ENCODE measurements around the gene PDE6G.
"Not testable (repeated sequence)": the region's sequence is repeated elsewhere in the genome, so short reads cannot be mapped to it uniquely, and the experiment has no call there.

PDE6G gene

DNA sequence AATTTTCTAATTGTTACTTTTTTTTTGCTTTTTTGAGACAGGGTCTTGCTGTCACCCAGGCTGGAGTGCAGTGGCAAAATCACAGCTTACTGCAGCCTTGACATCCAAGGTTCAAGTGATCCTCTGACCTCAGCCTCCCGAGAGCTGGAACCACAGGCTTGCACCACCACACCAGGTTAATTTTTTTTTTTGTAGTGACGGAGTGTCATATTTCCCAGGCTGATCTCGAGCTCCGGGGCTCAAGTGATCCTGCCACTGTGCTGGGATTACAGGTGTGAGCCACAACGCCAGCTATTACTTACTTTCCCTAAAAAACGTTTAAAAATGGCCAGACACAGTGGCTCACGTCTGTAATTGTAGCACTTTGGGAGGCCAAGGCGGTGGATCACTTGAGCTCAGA, 26.1 kb downstream of the PDE6G start:
- H3K4me3 ChIP-seq (replicated peaks; ENCODE audit: insufficient read depth, low read length) = no peak overlapping the region
- TF ChIP-seq, protein P1, sequence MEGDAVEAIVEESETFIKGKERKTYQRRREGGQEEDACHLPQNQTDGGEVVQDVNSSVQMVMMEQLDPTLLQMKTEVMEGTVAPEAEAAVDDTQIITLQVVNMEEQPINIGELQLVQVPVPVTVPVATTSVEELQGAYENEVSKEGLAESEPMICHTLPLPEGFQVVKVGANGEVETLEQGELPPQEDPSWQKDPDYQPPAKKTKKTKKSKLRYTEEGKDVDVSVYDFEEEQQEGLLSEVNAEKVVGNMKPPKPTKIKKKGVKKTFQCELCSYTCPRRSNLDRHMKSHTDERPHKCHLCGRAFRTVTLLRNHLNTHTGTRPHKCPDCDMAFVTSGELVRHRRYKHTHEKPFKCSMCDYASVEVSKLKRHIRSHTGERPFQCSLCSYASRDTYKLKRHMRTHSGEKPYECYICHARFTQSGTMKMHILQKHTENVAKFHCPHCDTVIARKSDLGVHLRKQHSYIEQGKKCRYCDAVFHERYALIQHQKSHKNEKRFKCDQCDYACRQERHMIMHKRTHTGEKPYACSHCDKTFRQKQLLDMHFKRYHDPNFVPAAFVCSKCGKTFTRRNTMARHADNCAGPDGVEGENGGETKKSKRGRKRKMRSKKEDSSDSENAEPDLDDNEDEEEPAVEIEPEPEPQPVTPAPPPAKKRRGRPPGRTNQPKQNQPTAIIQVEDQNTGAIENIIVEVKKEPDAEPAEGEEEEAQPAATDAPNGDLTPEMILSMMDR (IDR thresholded peaks at IDR 0.05; ENCODE audit: insufficient read depth, low read length) = no peak
- no peak for TF ChIP-seq REST (IDR thresholded peaks at IDR 0.05; ENCODE audit: insufficient replicate concordance, low read depth)
- no peak for TF ChIP-seq POLR2AphosphoS5 (IDR thresholded peaks at IDR 0.05; ENCODE audit: low read depth)
- no peak for TF ChIP-seq SPI1 (IDR thresholded peaks at IDR 0.05; ENCODE audit: borderline replicate concordance, low read depth)
- no peak for TF ChIP-seq GABPA (IDR thresholded peaks at IDR 0.05; ENCODE audit: low read depth)
- no peak overlapping the region for H3K27ac ChIP-seq (replicated peaks)
- H3K27me3 ChIP-seq (ENCODE audit: insufficient read depth, poor library complexity, severe bottlenecking) = no peaks in the 10 kb centered on the region
- no peak for DNase-seq (ENCODE audit: low read depth in 1 of 2, low spot score in 1 of 2)

DNA sequence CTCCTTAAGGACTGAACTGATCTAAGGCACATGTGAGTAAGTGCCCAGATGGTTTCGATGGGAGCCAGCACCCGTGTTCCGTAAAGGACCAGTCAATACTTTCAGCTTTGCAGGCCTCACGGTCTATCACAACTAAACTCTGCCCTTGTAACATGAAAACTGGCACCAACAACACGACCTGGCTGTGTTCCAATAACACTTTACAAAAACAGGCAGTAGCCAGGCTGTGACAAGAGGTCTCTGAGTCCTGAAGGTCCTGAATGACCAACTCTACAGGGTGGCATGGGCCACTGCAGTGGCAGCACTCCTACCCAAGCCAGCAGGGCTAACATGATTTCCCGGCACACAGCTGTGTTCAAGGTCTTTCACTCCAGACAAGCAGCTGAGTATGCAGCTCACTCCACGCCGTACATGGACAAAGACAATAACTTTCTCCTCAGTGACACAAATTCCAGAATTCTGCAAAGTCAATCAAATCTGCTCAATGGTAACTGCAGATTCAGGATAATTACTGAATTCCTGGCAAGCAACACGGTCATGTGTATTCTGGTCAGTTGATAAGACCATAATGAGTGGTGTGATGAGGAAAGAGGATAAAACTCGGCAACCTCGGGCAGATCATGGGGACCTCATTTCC, 34.7 kb downstream of the PDE6G start:
- DNase-seq (ENCODE audit: low read depth in 1 of 2, low spot score in 1 of 2) = no peak
- Histone ChIP-seq H3K27me3 (ENCODE audit: insufficient read depth, poor library complexity, severe bottlenecking) (no peaks in the 10 kb centered on the region), H3K4me3 (replicated peaks; ENCODE audit: insufficient read depth, low read length) (no peak overlapping the region), H3K27ac (replicated peaks) (no peak overlapping the region)
- TF ChIP-seq SPI1 (IDR thresholded peaks at IDR 0.05; ENCODE audit: borderline replicate concordance, low read depth) (no peak), POLR2AphosphoS5 (IDR thresholded peaks at IDR 0.05; ENCODE audit: low read depth) (no peak), GABPA (IDR thresholded peaks at IDR 0.05; ENCODE audit: low read depth) (no peak)
- TF ChIP-seq, protein P1 (IDR thresholded peaks at IDR 0.05; ENCODE audit: insufficient read depth, low read length) = no peak

DNA sequence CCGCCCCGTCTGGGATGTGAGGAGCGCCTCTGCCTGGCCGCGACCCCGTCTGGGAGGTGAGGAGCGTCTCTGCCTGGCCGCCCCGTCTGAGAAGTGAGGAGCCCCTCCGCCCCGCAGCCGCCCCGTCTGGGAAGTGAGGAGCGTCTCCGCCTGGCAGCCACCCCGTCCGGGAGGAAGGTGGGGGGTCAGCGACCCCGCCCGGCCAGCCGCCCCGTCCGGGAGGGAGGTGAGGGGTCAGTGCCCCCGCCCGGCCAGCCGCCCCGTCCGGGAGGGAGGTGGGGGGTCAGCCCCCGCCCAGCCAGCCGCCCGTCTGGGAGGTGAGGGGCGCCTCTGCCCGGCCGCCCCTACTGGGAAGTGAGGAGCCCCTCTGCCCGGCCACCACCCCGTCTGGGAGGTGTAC, 38.0 kb downstream of the PDE6G start:
- not testable (repeated sequence) for DNase-seq (ENCODE audit: low read depth in 1 of 2, low spot score in 1 of 2); H3K27ac ChIP-seq (replicated peaks); H3K27me3 ChIP-seq (ENCODE audit: insufficient read depth, poor library complexity, severe bottlenecking); H3K4me3 ChIP-seq (replicated peaks; ENCODE audit: insufficient read depth, low read length)

- TF ChIP-seq POLR2AphosphoS5 (IDR thresholded peaks at IDR 0.05; ENCODE audit: low read depth) (no peak), GABPA (IDR thresholded peaks at IDR 0.05; ENCODE audit: low read depth) (no peak), REST (IDR thresholded peaks at IDR 0.05; ENCODE audit: insufficient replicate concordance, low read depth) (no peak)
- TF ChIP-seq, protein P1 (IDR thresholded peaks at IDR 0.05; ENCODE audit: insufficient read depth, low read length) = no peak
- Histone ChIP-seq H3K27ac (replicated peaks) (no peak overlapping the region), H3K27me3 (ENCODE audit: insufficient read depth, poor library complexity, severe bottlenecking) (no peaks in the 10 kb centered on the region), H3K4me3 (replicated peaks; ENCODE audit: insufficient read depth, low read length) (no peak overlapping the region)
- DNase-seq (ENCODE audit: low read depth in 1 of 2, low spot score in 1 of 2) = no peak
Observed at GRCh38 chr17:81616877-81617276, 39.5 kb downstream of the PDE6G start.

All from HL-60 (cell line).